KOPT-K1 (cell line): ENCODE measurements around the gene PRRT2.

Source experiments
- H3K27ac ChIP-seq: fragments of 200-600 bp; sonication (generic); 2 replicates; pipeline ENCODE4 v1.5.1; 2016; ENCODE audit warnings: antibody characterized with exemption, mild to moderate bottlenecking, low read depth, low read length; ENCODE audit not compliant: poor library complexity, severe bottlenecking
- H3K36me3 ChIP-seq: fragments of 200-600 bp; sonication (generic); 2 replicates; pipeline ENCODE4 v1.5.1; 2017; ENCODE audit warnings: antibody characterized with exemption, mild to moderate bottlenecking, low read length, moderate library complexity; ENCODE audit not compliant: insufficient read depth
- H3K9me3 ChIP-seq: fragments of 200-600 bp; sonication (generic); 2 replicates; pipeline ENCODE4 v1.5.1; 2017; ENCODE audit warnings: antibody characterized with exemption, low read length, mild to moderate bottlenecking; ENCODE audit not compliant: insufficient read depth, poor library complexity, severe bottlenecking

The PRRT2 gene

DNA sequence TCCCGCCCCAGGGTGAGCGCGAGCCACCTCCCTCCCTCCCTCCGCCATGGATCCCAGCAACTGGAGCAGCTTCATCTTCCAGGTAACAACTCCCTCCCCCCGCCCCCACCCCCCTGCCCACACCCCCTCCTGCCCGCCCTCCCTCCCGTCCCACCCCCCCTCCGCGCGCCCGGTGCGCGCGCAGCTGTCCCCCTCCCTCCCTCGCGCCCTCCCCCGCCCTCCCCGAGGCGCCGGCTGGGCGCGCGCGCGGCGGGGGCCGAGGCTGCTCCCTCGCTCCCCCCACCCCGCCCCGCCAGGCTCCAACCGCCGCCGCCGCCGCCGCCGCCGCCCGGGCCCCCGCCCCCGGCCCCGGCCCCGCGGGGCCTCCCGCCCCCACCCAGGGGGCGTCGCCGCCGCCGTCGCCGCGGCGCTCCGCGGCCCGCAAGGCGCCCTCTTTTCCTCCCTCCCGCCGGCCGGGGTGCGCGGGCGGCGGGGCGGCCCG, 5.9 kb upstream of the PRRT2 start, which contains the start of gene MAZ:
MAZ (plus strand) TSS at position 431 of the 481 bp plus-strand sequence. CDS start 173 bp downstream, outside the sequence.
- Histone ChIP-seq H3K36me3 (peaks cover 71% of the 10 kb centered on the region), H3K9me3 (no peaks in the 10 kb centered on the region), H3K27ac (peak within 1 kb of the TSS; percentile 98)

DNA sequence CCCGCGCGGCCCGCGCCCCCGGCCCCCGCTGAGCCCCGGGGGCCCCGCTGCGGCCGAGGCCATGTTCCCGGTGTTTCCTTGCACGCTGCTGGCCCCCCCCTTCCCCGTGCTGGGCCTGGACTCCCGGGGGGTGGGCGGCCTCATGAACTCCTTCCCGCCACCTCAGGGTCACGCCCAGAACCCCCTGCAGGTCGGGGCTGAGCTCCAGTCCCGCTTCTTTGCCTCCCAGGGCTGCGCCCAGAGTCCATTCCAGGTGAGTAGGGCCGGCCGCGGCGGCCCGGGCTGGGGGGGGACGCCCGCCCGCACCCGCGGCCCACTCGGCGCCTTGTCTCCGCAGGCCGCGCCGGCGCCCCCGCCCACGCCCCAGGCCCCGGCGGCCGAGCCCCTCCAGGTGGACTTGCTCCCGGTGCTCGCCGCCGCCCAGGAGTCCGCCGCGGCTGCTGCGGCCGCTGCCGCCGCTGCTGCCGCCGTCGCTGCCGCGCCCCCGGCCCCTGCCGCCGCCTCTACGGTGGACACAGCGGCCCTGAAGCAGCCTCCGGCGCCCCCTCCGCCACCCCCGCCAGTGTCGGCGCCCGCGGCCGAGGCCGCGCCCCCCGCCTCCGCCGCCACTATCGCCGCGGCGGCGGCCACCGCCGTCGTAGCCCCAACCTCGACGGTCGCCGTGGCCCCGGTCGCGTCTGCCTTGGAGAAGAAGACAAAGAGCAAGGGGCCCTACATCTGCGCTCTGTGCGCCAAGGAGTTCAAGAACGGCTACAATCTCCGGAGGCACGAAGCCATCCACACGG, 5.2 kb upstream of the PRRT2 start:
- Histone ChIP-seq H3K27ac (peak overlapping the region; percentile 98), H3K9me3 (no peaks in the 10 kb centered on the region), H3K36me3 (peaks cover 64% of the 10 kb centered on the region)

DNA sequence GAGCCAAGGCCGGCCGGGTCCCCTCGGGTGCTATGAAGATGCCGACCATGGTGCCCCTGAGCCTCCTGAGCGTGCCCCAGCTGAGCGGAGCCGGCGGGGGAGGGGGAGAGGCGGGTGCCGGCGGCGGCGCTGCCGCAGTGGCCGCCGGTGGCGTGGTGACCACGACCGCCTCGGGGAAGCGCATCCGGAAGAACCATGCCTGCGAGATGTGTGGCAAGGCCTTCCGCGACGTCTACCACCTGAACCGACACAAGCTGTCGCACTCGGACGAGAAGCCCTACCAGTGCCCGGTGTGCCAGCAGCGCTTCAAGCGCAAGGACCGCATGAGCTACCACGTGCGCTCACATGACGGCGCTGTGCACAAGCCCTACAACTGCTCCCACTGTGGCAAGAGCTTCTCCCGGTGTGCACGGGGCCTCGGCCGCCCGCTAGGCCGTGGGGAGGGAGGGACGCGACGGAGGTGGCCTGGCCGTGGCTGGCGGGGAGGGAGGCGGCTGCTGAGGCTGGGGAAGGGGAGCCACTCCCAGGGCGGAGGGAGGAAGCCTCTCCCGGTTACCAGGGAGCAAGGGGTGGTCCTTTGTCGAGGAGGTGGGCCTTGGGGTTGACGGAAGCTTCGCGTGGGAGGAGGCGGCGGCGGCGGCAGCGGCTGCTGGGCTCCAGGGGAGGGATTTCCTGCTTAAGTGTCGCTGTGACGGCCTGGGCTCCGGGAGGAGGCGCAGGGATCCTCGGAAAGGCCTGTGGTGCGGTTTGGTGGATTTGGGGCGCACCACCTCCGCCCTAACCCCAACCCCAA, 4.4 kb upstream of the PRRT2 start:
- Histone ChIP-seq H3K9me3 (no peaks in the 10 kb centered on the region), H3K36me3 (peaks cover 56% of the 10 kb centered on the region), H3K27ac (peak overlapping the region; percentile 98)

DNA sequence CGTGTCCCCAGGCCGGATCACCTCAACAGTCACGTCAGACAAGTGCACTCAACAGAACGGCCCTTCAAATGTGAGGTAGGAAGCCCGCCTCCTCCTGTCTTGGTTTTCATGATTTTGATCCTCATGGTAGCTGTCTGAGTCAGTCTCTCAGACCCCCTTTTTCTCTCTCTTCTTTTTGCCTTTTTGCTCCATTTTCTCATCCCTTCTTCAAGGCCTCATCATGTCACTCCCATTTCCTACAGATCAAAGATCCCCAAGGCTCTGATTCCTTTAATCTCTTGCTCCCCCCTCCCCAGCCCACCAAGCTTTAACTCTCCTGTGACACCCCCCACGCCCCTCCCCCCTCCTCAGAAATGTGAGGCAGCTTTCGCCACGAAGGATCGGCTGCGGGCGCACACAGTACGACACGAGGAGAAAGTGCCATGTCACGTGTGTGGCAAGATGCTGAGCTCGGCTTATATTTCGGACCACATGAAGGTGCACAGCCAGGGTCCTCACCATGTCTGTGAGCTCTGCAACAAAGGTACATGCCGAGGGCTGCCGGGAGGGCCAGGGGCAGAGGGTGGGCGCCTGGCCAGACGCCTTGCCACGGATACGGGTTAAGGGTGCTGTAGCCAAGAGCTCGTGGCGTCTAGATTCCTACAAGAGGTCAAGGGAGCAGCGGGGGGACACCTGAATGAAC, 3.6 kb upstream of the PRRT2 start:
- Histone ChIP-seq H3K27ac (peak overlapping the region; percentile 98), H3K9me3 (no peaks in the 10 kb centered on the region), H3K36me3 (peaks cover 49% of the 10 kb centered on the region)

DNA sequence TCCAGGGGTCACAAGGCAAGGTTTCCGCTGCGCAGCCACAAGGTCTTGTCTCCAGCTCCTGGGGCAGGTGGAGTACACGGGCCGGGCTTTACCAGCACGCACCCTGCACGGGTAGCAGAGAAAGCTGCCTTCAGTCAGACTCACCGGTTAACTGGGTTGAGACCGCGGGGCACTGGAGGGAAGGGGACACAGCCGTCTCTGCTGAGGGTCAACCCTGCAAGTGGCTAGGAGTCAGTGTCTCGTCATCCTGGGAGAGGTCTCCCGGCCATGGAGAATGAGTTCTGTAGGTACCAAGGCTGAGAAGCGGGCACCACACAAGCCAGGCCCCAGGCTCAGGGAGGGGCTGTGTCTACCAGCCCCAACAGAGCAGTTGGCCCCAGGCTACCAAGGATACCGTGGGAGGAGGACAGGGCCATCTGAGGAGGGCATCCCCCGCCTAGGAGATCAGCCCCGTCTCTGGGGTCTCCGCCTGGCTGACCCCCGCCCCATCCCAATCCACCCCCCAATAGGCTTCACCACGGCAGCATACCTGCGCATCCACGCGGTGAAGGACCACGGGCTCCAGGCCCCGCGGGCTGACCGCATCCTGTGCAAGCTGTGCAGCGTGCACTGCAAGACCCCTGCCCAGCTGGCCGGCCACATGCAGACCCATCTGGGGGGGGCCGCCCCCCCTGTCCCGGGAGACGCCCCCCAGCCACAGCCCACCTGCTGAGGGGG, 2.8 kb upstream of the PRRT2 start:
- Histone ChIP-seq H3K9me3 (no peaks in the 10 kb centered on the region), H3K36me3 (peaks cover 40% of the 10 kb centered on the region), H3K27ac (peak overlapping the region; percentile 98)

DNA sequence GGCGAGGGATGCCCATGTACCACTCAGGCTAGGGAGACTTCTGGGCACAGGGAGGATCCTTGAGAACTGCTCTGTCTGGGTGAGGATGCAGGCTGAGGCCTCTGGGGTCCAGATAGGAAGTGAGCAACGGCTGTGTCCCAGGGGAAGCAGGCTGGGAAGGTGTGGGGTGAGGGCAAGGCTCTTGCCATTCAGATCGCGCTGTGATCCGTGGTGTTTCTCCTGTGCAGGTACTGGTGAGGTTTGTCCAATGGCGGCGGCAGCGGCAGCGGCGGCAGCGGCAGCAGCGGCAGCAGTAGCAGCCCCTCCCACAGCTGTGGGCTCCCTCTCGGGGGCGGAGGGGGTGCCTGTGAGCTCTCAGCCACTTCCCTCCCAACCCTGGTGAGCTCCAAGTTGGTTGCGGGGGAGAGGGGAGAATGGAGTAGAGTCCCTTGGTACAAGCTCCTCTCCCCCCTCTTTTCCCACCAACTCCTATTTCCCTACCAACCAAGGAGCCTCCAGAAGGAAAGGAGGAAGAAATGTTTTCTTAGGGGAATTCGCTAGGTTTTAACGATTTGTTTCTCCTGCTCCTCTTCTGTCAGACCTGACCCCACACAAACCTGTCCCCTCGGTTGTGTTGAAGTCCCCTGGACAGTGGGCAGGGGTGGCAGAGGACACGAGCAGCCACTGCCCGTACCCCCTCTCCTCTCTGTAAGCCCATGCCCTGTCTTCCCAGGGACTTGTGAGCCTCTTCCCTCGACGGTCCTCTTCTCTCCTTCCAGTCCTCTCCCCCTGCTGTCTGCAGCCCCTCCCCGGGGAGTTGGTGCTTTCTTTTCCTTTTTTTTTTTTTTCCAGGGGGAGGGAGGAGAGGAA, 1.9 kb upstream of the PRRT2 start:
- H3K9me3 ChIP-seq: no peaks in the 10 kb centered on the region
- peak overlapping the region; percentile 98 for H3K27ac ChIP-seq
- H3K36me3 ChIP-seq: peaks cover 32% of the 10 kb centered on the region

DNA sequence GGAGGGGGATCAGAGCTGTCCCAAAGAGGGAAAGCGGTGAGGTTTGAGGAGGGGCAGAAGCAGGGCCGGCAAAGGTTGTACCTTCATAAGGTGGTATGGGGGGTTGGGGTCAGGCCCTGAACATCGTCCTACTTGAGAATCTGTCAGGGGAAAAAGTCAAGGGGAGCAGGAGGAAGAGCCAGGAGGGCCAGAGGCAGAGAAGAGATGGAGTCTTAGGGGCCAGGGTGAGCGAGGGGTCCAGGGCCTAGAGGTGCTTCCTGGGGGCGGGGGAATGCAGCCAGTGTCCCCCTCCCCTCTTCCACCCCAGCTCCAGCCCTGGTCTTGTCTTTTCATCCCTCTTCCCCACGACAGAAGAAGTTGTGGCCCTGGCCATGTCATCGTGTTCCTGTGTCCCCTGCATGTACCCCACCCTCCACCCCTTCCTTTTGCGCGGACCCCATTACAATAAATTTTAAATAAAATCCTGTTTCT, 1.3 kb upstream of the PRRT2 start:
- Histone ChIP-seq H3K36me3 (peaks cover 31% of the 10 kb centered on the region), H3K9me3 (no peaks in the 10 kb centered on the region), H3K27ac (peak overlapping the region; percentile 98)

DNA sequence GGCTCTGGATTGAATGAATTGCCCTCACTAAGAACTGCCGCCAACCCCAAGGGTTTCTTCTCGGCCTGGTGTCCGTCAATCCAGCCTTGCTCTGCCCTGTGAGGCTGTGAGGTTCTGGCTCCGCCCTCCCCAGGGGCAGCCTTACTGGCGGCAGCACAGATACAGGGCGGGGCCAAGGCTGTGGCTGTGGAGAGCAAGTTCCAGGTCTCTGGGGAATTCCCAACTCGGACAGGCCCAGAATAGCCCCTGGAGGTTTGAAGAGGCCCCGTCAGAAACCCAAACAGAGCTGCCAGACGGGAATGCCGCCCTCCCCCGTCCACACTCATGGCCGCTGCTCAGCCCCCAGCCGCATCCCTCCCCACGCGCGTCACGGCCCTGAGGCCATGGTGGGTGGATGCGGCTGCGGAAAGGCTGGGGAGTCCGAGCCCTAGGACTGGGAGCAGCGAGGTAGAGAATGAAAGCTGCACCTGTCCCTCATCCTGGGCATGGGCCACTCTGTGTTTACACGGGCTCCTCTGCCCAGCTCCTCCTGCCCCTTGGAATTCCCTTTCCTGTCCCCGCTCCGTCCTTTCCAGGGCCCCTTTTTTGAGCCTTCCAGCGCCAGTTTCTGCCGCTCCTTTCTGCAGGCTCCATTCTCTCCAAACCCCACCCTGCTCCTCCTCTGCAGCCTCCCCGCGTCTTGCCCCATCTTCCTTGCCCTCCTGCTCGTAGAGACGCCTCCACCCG, 660 bp upstream of the PRRT2 start:
- peak overlapping the region; percentile 14 for H3K27ac ChIP-seq
- no peaks in the 10 kb centered on the region for H3K9me3 ChIP-seq
- peaks cover 31% of the 10 kb centered on the region for H3K36me3 ChIP-seq

DNA sequence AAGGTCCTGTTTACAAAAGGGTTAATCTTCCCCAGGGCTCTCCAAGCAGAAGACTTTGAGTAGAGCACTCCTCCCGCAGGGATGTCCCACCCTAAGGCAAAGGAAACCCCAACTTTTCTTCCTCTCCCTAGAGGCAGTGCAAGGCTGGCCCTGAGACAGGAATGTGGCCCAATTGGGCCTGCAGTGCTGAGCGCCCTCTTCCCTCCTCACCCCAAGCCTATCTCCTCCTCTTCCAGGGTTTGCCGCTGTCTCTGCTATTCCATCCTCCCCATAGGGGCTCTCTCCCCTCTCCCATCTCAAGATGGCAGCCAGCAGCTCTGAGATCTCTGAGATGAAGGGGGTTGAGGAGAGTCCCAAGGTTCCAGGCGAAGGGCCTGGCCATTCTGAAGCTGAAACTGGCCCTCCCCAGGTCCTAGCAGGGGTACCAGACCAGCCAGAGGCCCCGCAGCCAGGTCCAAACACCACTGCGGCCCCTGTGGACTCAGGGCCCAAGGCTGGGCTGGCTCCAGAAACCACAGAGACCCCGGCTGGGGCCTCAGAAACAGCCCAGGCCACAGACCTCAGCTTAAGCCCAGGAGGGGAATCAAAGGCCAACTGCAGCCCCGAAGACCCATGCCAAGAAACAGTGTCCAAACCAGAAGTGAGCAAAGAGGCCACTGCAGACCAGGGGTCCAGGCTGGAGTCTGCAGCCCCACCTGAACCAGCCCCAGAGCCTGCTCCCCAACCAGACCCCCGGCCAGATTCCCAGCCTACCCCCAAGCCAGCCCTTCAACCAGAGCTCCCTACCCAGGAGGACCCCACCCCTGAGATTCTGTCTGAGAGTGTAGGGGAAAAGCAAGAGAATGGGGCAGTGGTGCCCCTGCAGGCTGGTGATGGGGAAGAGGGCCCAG, 1.0 kb downstream of the PRRT2 start:
- peaks cover 33% of the 10 kb centered on the region for H3K36me3 ChIP-seq
- no peaks in the 10 kb centered on the region for H3K9me3 ChIP-seq
- H3K27ac ChIP-seq: no peak overlapping the region

DNA sequence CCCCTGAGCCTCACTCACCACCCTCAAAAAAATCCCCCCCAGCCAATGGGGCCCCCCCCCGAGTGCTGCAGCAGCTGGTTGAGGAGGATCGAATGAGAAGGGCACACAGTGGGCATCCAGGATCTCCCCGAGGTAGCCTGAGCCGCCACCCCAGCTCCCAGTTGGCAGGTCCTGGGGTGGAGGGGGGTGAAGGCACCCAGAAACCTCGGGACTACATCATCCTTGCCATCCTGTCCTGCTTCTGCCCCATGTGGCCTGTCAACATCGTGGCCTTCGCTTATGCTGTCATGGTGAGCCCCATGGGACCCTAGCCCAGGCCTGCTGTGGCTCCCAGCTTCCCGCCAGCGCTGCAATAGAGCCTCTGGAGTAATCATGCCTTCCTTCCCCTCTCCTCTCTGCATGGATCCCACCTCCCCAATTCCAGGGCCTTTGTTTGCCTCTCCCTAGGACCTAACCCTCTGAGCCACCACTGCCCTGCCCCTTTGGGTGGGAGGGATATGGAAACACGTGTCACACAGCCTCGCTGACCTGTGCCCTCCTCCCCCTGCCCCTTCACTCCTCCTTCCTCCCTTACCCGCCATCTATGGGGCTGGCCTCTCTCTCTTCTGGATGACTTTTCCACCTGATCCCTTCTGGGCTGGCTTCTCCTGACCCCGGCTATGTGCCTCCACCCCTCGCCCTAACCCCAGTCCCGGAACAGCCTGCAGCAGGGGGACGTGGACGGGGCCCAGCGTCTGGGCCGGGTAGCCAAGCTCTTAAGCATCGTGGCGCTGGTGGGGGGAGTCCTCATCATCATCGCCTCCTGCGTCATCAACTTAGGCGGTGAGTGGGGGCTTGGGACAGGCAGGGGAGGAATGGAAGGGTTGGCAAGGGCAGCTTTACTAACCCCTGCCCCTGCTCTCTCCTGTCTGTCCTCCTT, 1.9 kb downstream of the PRRT2 start:
- H3K9me3 ChIP-seq: no peaks in the 10 kb centered on the region
- H3K27ac ChIP-seq: no peak overlapping the region
- peaks cover 33% of the 10 kb centered on the region for H3K36me3 ChIP-seq

DNA sequence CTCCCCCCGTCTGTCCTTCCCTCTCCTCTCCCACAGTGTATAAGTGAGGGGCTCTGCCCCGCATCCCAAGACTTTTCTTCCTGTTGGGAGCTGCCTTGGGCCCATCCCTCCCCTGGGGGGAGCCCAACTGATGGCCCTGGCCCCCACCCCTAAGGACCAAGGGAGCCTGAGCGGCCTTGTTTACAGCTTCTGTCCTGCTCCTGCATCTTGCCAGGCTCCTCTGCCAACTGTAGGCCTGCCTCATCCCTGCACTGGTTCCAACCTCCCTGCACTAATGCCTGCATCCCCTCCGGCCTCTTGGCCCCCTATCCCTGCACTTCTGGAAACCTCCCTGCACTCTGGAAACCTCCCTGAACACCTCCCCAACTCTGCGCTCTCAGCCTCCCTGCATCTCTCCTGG, 2.6 kb downstream of the PRRT2 start:
- peak overlapping the region; percentile 91 for H3K27ac ChIP-seq
- H3K36me3 ChIP-seq: peaks cover 33% of the 10 kb centered on the region

More for the DNA sequence above, 2.6 kb downstream of the PRRT2 start:
- H3K9me3 ChIP-seq: no peaks in the 10 kb centered on the region
